ENCODE data around the gene CYP24A1. TPM values are rescaled to one million over a fixed set of nuclear protein-coding genes. Genes with fewer than 3 reads are reported as not detected.

Gene CYP24A1
- total RNA-seq, 3 donors from 2014 or later = not detected

- no peak for ATAC-seq
- Histone ChIP-seq H3K4me3 (no peak overlapping the region), H3K36me3 (ENCODE audit: low read depth) (no peaks in the 10 kb centered on the region), H3K4me1 (ENCODE audit: low read depth) (no peaks in the 10 kb centered on the region), H3K9me3 (no peaks in the 10 kb centered on the region)
- no peak for TF ChIP-seq CTCF (IDR thresholded peaks at IDR 0.05)
- DNase-seq = no peak
- intact Hi-C loops (cut with DNase I, micrococcal nuclease) = no loop called here
These were observed 12.0 kb downstream of the CYP24A1 start for GRCh38 chr20:54161821-54162149.

DNA sequence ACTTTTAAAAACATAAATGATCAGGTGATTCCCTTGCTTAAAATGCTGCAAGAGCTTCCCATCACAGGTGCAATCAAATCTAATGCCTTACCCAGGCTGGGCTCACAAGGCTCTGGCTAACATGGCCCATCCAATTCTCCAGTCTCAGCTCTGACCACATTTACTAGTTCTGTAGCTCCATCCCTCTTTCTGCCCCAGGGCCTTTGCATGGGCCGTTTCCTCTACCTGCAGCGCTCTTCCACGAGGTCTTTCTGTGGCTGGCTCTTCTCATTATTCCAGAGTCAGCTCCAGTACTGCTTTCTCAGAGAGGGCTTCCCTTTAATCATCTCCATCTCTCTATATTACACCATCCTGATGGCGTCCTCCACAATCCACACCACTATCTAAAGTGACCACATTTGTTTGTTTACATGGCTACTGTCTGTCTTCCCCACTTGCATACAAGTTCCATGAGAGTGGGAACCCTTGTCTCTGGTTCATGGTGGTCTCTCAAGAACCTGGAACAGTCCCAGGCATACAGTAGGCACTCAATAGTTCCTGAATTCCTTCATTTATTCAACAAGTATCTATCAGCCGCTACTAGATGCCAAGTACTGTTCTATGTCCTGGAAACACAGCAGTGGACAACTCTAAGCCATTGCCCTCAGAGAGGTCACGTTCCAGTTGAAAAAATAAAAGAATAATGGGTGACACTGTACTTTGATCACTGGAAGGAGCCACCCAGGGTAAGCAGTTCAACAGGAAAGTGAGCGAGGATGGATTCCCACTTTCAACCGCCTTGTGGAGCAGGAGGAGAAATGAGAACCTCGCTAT, 12.6 kb downstream of the CYP24A1 start:
- Histone ChIP-seq H3K4me1 (ENCODE audit: low read depth) (no peaks in the 10 kb centered on the region), H3K36me3 (ENCODE audit: low read depth) (no peaks in the 10 kb centered on the region), H3K4me3 (no peak overlapping the region), H3K9me3 (no peaks in the 10 kb centered on the region)
- TF ChIP-seq CTCF (IDR thresholded peaks at IDR 0.05) = no peak
- ATAC-seq (no peak), DNase-seq (no peak)
- intact Hi-C loops (cut with DNase I, micrococcal nuclease) = no loop called here

- Histone ChIP-seq H3K4me3 (no peak overlapping the region), H3K4me1 (ENCODE audit: low read depth) (no peaks in the 10 kb centered on the region), H3K36me3 (ENCODE audit: low read depth) (no peaks in the 10 kb centered on the region), H3K9me3 (no peaks in the 10 kb centered on the region)
- ATAC-seq (no peak), DNase-seq (no peak)
- intact Hi-C loops (cut with DNase I, micrococcal nuclease) = no loop called here
- TF ChIP-seq CTCF (IDR thresholded peaks at IDR 0.05) = no peak
These were observed 13.4 kb downstream of the CYP24A1 start for GRCh38 chr20:54160065-54161007.

DNA sequence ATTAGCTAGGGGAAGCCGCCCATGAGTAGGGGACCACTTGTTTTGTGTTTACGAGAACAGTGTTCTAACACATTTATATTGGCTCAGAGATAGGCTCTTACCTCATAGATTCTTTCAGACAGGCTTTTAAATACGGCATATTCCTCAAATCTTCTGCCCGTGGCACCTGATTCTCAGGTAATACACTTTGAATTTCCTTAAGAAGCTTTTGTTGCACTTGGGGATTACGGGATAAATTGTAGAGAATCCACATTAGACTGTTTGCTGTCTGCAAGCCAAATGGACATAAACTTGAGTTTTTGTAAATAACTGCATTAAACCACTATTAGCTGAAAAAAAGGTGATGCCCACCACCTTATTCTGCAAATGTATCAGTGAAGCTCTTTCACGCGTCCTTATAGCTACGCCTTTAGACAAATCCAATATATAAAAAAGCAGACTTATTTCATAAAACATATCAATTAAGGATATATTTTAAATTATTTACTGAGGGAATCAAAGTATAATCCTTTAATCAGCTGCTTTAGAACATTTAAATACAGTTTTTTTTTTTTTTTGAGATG, 14.8 kb downstream of the CYP24A1 start:
- no peaks in the 10 kb centered on the region for H3K36me3 ChIP-seq (ENCODE audit: low read depth)
- no peaks in the 10 kb centered on the region for H3K4me1 ChIP-seq (ENCODE audit: low read depth)
- no peak for DNase-seq
- no peak for TF ChIP-seq CTCF (IDR thresholded peaks at IDR 0.05)
- intact Hi-C loops (cut with DNase I, micrococcal nuclease) = no loop called here
- H3K4me3 ChIP-seq = no peak overlapping the region
- H3K9me3 ChIP-seq = no peaks in the 10 kb centered on the region
- ATAC-seq = no peak

- no peak for DNase-seq
- Histone ChIP-seq H3K36me3 (ENCODE audit: low read depth) (no peaks in the 10 kb centered on the region), H3K9me3 (no peaks in the 10 kb centered on the region), H3K4me1 (ENCODE audit: low read depth) (no peaks in the 10 kb centered on the region), H3K4me3 (no peak overlapping the region)
- intact Hi-C loops (cut with DNase I, micrococcal nuclease) = no loop called here
- ATAC-seq = no peak
- TF ChIP-seq CTCF (IDR thresholded peaks at IDR 0.05) = no peak
These were observed 15.6 kb downstream of the CYP24A1 start for GRCh38 chr20:54158226-54158625.
